GM12892 (cell line): ENCODE results near the gene RBM33.

Experiments used
- POLR2A ChIP-seq: IDR thresholded peaks from 2 replicates; pipeline ENCODE4 v1.6.1; 2011; ENCODE audit warnings: low read depth, low read length, control low read depth
- POLR2AphosphoS5 ChIP-seq: IDR thresholded peaks from 2 replicates; pipeline ENCODE4 v1.6.1; 2011; ENCODE audit warnings: low read depth, low read length, control low read depth

GRCh38 chr7:155802291-155802690 lies 157.8 kb downstream of the RBM33 start:
- TF ChIP-seq POLR2AphosphoS5, result no peak
- TF ChIP-seq POLR2A, result no peak
